Natural killer cell (primary cell): ENCODE data around the gene SAA1. TPM values are rescaled to one million over a fixed set of nuclear protein-coding genes. Genes with fewer than 3 reads are reported as not detected.

Experiments used
- ATAC-seq, 3 donors: fragments of 150-1000 bp in 2 of 3; fragments of 200-7000 bp in 1 of 3; cut with Tn5 transposase; 1 replicate in 1 of 3; 2 replicates in 2 of 3; pipeline ENCODE4 v1.10.0; 2021; ENCODE audit warnings: mild to moderate bottlenecking in 2 of 3, moderate library complexity in 2 of 3
- DNase-seq, 2 donors: peaks; one replicate each; pipeline versions ENCODE4 v3.0.0 to v3.0.0-alpha.2; 2013 to 2021; ENCODE audit warnings: mixed read lengths in 1 of 2
- H3K27ac ChIP-seq: one replicate; pipeline ENCODE4 v1.5.1; 2013; ENCODE audit warnings: mild to moderate bottlenecking, low read length
- H3K27me3 ChIP-seq: one replicate; pipeline ENCODE4 v1.6.1; 2013; ENCODE audit warnings: low read length; ENCODE audit not compliant: control insufficient read depth, insufficient read depth
- H3K36me3 ChIP-seq: one replicate; pipeline ENCODE4 v1.6.1; 2013; ENCODE audit warnings: low read length; ENCODE audit not compliant: control insufficient read depth, insufficient read depth
- H3K4me1 ChIP-seq: one replicate; pipeline ENCODE4 v1.6.1; 2013; ENCODE audit warnings: low read length; ENCODE audit not compliant: control insufficient read depth, insufficient read depth
- H3K4me3 ChIP-seq: one replicate; pipeline ENCODE4 v1.5.1; 2013; ENCODE audit warnings: low read length
- H3K9me3 ChIP-seq: one replicate; pipeline ENCODE4 v1.6.1; 2013; ENCODE audit warnings: low read length; ENCODE audit not compliant: control insufficient read depth, insufficient read depth
- H3K27ac Mint-ChIP-seq, 2 donors: one replicate each; pipeline ENCODE4 v1.8.0; 2022; ENCODE audit warnings: mild to moderate bottlenecking in 2 of 2, mixed read lengths in 2 of 2, moderate library complexity in 1 of 2
- H3K27me3 Mint-ChIP-seq, 2 donors: one replicate each; pipeline ENCODE4 v1.8.0; 2022; ENCODE audit warnings: low read depth in 2 of 2, mixed read lengths in 2 of 2
- H3K36me3 Mint-ChIP-seq: one replicate; pipeline ENCODE4 v1.8.0; 2022; ENCODE audit warnings: mixed read lengths
- H3K4me1 Mint-ChIP-seq, 2 donors: one replicate each; pipeline ENCODE4 v1.8.0; 2022; ENCODE audit warnings: mixed read lengths in 2 of 2
- H3K4me3 Mint-ChIP-seq: one replicate; pipeline ENCODE4 v1.8.0; 2022; ENCODE audit warnings: mild to moderate bottlenecking, moderate library complexity, mixed read lengths
- H3K9me3 Mint-ChIP-seq, 2 donors: one replicate each; pipeline ENCODE4 v1.8.0; 2022; ENCODE audit warnings: mixed read lengths in 2 of 2
- CTCF ChIP-seq: fragments of 200-600 bp; IDR thresholded peaks from one replicate; pipeline ENCODE4 v1.8.0; 2022; ENCODE audit warnings: antibody characterized with exemption
- WGBS: methylation state at CpG from one replicate; pipeline ENCODE4 v1.1.7; 2013; ENCODE audit warnings: missing lambda C conversion rate; ENCODE audit not compliant: insufficient coverage; 5-methylcytosine and 5-hydroxymethylcytosine counted together
- intact Hi-C: fragments of 100-400 bp; cut with micrococcal nuclease; formaldehyde crosslinking; loops from one replicate; pipeline ENCODE4 v1.14.2; 2022
- total RNA-seq, 4 donors: library from RNA; stranded (reverse); fragments of 120-200 nt in 1 of 4; gene quantifications; one replicate each; pipeline versions ENCODE4 v1.2.3 to v1.2.4, GENCODE V29; 2013 to 2022

Gene SAA1
- total RNA-seq, 3 donors from 2014 or later (not counting 1 experiment from before 2014, with no cell fraction given): not detected

GRCh38 chr11:18314784-18315523 is 48.9 kb downstream of the SAA1 start:
- Histone ChIP-seq H3K4me1 (no peaks in the 10 kb centered on the region), H3K27me3 (no peaks in the 10 kb centered on the region), H3K9me3 (no peaks in the 10 kb centered on the region), H3K36me3 (peaks cover 20% of the 10 kb centered on the region), H3K4me3 (no peak overlapping the region), H3K27ac (no peak overlapping the region)
- TF ChIP-seq CTCF: no peak
- Mint-ChIP-seq H3K36me3 (no peaks in the 10 kb centered on the region), H3K27ac (no peak overlapping the region), H3K9me3 (no peaks in the 10 kb centered on the region), H3K4me1 (peaks cover 0 to 15% of the 10 kb centered on the region in 2 donors), H3K4me3 (no peak overlapping the region), H3K27me3 (no peaks in the 10 kb centered on the region)
- no peak for ATAC-seq
- intact Hi-C loops: no loop called here
- DNase-seq: no peak
- 88% methylated on average over 7 of the region's 9 CpGs for WGBS

- TF ChIP-seq CTCF: no peak
- Histone ChIP-seq H3K9me3 (no peaks in the 10 kb centered on the region), H3K36me3 (peaks cover 11% of the 10 kb centered on the region), H3K27ac (no peak overlapping the region), H3K4me3 (no peak overlapping the region), H3K27me3 (no peaks in the 10 kb centered on the region), H3K4me1 (no peaks in the 10 kb centered on the region)
- Mint-ChIP-seq H3K36me3 (no peaks in the 10 kb centered on the region), H3K9me3 (no peaks in the 10 kb centered on the region), H3K27me3 (no peaks in the 10 kb centered on the region), H3K4me1 (peaks cover 7 to 22% of the 10 kb centered on the region in 2 donors), H3K27ac (no peak overlapping the region), H3K4me3 (no peak overlapping the region)
- no peak for ATAC-seq
- WGBS: 100% methylated on average over 2 of the region's 2 CpGs
- no peak for DNase-seq
- intact Hi-C loops: no loop called here
Observed at GRCh38 chr11:18315893-18316292, 49.8 kb downstream of the SAA1 start.

- H3K27me3 ChIP-seq: no peaks in the 10 kb centered on the region
- Mint-ChIP-seq H3K27ac (no peak overlapping the region), H3K27me3 (no peaks in the 10 kb centered on the region), H3K36me3 (no peaks in the 10 kb centered on the region), H3K4me1 (peaks cover 19 to 36% of the 10 kb centered on the region in 2 donors), H3K9me3 (no peaks in the 10 kb centered on the region), H3K4me3 (no peak overlapping the region)
- H3K27ac ChIP-seq: no peak overlapping the region
- TF ChIP-seq CTCF: no peak
- ATAC-seq (no peak), DNase-seq (no peak)
- 97% methylated on average over 4 of the region's 4 CpGs for whole genome bisulfite sequencing
- no peak overlapping the region for H3K4me3 ChIP-seq
- peaks cover 2% of the 10 kb centered on the region for H3K36me3 ChIP-seq
- no peaks in the 10 kb centered on the region for H3K9me3 ChIP-seq
- intact Hi-C loops: no loop called here
- no peaks in the 10 kb centered on the region for H3K4me1 ChIP-seq
Observed at GRCh38 chr11:18317551-18317950, 51.5 kb downstream of the SAA1 start.

Other genes with a start within 250 kb of the SAA1 start
- 1 to 10 TPM; 1.1 to 1.4 (median 1.3) TPM for gene TPH1, start 220.0 kb upstream of the SAA1 start, total RNA-seq
- 10 to 100 TPM; 27.8 to 32.7 (median 29.5) TPM for gene SAAL1, start 160.2 kb upstream of the SAA1 start, total RNA-seq
- not detected for gene MRGPRX3, start 133.7 kb upstream of the SAA1 start, total RNA-seq
- not detected for gene MRGPRX4, start 93.4 kb upstream of the SAA1 start, total RNA-seq
- under 1 TPM in 1 of 3 donors, not detected in 2; 0.54 TPM for gene SAA4, start 29.5 kb upstream of the SAA1 start, total RNA-seq
- gene SAA2, start 17.6 kb upstream of the SAA1 start, total RNA-seq: not detected
- gene HPS5, start 55.9 kb downstream of the SAA1 start, total RNA-seq: 10 to 100 TPM; 11.5 to 14.5 (median 14.0) TPM
- 10 to 100 TPM; 18.4 to 31.5 (median 22.4) TPM for gene GTF2H1, start 56.3 kb downstream of the SAA1 start, total RNA-seq
- 100 to 1,000 TPM; 217 to 275 (median 228) TPM for gene LDHA, start 128.3 kb downstream of the SAA1 start, total RNA-seq
- not detected for gene LDHC, start 146.1 kb downstream of the SAA1 start, total RNA-seq
- under 1 TPM; 0.15 to 0.82 (median 0.72) TPM for gene LDHAL6A, start 189.6 kb downstream of the SAA1 start, total RNA-seq